Measurements from ENCODE around the gene WDR20.

Gene WDR20

DNA sequence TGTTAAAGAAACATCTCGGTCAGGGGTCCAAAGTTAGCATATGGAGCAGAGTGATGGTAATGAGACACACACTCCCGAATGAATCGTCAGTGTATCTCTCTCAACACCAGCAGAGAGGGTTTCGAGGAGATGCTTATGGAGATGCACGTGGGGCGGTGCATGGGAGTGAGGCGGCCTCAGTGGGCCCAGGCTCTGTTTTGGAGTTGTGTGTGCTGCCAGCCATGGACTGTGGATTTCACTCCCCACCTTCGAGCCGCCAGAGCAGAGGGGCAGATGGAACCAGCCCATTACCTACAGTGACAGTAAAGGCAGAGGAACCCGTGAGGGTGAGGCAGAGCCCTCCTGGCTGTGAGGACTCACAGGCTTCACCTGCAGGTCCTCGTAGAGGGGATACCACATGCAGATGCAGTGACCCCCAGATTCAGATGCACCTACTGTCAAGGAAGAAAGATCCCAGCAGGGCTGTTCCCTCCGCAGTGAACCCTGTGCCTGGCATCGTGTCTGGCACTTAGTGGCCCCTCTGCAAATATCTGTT, 68.2 kb downstream of the WDR20 start:
- H2AFZ ChIP-seq (ENCODE audit: low read depth, low read length, severe bottlenecking) = no peak overlapping the region
- no peaks in the 10 kb centered on the region for H3K9me2 ChIP-seq (replicated peaks; ENCODE audit: insufficient read depth, low read length)
- H3K9me3 ChIP-seq (ENCODE audit: insufficient read depth, low read length) = no peaks in the 10 kb centered on the region
- no peak overlapping the region for H3K4me2 ChIP-seq (ENCODE audit: low read depth, low read length, poor library complexity, severe bottlenecking)
- no peaks in the 10 kb centered on the region for H3K27me3 ChIP-seq (ENCODE audit: low read length)
- no peaks in the 10 kb centered on the region for H3F3A ChIP-seq (ENCODE audit: insufficient read depth)
- H3K4me3 ChIP-seq (ENCODE audit: insufficient read depth, low read length, poor library complexity, severe bottlenecking) = no peak overlapping the region
- H4K20me1 ChIP-seq (ENCODE audit: low read depth, low read length) = no peaks in the 10 kb centered on the region
- H3K36me3 ChIP-seq (ENCODE audit: low read length) = no peaks in the 10 kb centered on the region
- peaks cover 7% of the 10 kb centered on the region; the same call in 1 of the 2 replicates for H3K79me2 ChIP-seq (ENCODE audit: insufficient read depth, low read length)
- H3K27ac ChIP-seq (ENCODE audit: low read depth, low read length) = no peak overlapping the region
- TF ChIP-seq, protein P1, sequence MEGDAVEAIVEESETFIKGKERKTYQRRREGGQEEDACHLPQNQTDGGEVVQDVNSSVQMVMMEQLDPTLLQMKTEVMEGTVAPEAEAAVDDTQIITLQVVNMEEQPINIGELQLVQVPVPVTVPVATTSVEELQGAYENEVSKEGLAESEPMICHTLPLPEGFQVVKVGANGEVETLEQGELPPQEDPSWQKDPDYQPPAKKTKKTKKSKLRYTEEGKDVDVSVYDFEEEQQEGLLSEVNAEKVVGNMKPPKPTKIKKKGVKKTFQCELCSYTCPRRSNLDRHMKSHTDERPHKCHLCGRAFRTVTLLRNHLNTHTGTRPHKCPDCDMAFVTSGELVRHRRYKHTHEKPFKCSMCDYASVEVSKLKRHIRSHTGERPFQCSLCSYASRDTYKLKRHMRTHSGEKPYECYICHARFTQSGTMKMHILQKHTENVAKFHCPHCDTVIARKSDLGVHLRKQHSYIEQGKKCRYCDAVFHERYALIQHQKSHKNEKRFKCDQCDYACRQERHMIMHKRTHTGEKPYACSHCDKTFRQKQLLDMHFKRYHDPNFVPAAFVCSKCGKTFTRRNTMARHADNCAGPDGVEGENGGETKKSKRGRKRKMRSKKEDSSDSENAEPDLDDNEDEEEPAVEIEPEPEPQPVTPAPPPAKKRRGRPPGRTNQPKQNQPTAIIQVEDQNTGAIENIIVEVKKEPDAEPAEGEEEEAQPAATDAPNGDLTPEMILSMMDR (IDR thresholded peaks at IDR 0.05; ENCODE audit: insufficient read depth, low read length, poor library complexity, severe bottlenecking) = no peak
- TF ChIP-seq EZH2phosphoT487 (conservative IDR thresholded peaks at IDR 0.05; ENCODE audit: low read length) = no peak
- H3K9ac ChIP-seq (ENCODE audit: low read length) = no peak overlapping the region

GRCh38 chr14:102208741-102209140, 69.0 kb downstream of the WDR20 start:
- H3K9ac ChIP-seq (ENCODE audit: low read length) = no peak overlapping the region
- no peaks in the 10 kb centered on the region for H3K36me3 ChIP-seq (ENCODE audit: low read length)
- TF ChIP-seq, protein P1 (IDR thresholded peaks at IDR 0.05; ENCODE audit: insufficient read depth, low read length, poor library complexity, severe bottlenecking) = no peak
- no peak for TF ChIP-seq EZH2phosphoT487 (conservative IDR thresholded peaks at IDR 0.05; ENCODE audit: low read length)

GRCh38 chr14:102209224-102209966, 69.7 kb downstream of the WDR20 start:
- H3K36me3 ChIP-seq (ENCODE audit: low read length) = no peaks in the 10 kb centered on the region
- H3K9me2 ChIP-seq (replicated peaks; ENCODE audit: insufficient read depth, low read length) = no peaks in the 10 kb centered on the region
- H3K9ac ChIP-seq (ENCODE audit: low read length) = no peak overlapping the region
- H3K4me2 ChIP-seq (ENCODE audit: low read depth, low read length, poor library complexity, severe bottlenecking) = no peak overlapping the region
- no peaks in the 10 kb centered on the region for H3F3A ChIP-seq (ENCODE audit: insufficient read depth)
- H3K79me2 ChIP-seq (ENCODE audit: insufficient read depth, low read length) = peaks cover 4% of the 10 kb centered on the region; the same call in 1 of the 2 replicates
- no peaks in the 10 kb centered on the region for H4K20me1 ChIP-seq (ENCODE audit: low read depth, low read length)
- no peak overlapping the region for H3K4me3 ChIP-seq (ENCODE audit: insufficient read depth, low read length, poor library complexity, severe bottlenecking)
- no peaks in the 10 kb centered on the region for H3K27me3 ChIP-seq (ENCODE audit: low read length)
- TF ChIP-seq, protein P1 (IDR thresholded peaks at IDR 0.05; ENCODE audit: insufficient read depth, low read length, poor library complexity, severe bottlenecking) = no peak
- no peak for TF ChIP-seq EZH2phosphoT487 (conservative IDR thresholded peaks at IDR 0.05; ENCODE audit: low read length)
- H3K27ac ChIP-seq (ENCODE audit: low read depth, low read length) = no peak overlapping the region
- no peak overlapping the region for H2AFZ ChIP-seq (ENCODE audit: low read depth, low read length, severe bottlenecking)
- no peaks in the 10 kb centered on the region for H3K9me3 ChIP-seq (ENCODE audit: insufficient read depth, low read length)

More at GRCh38 chr14:102208741-102209140, 69.0 kb downstream of the WDR20 start:
- Histone ChIP-seq H2AFZ (ENCODE audit: low read depth, low read length, severe bottlenecking) (no peak overlapping the region), H3K27me3 (ENCODE audit: low read length) (no peaks in the 10 kb centered on the region), H3K79me2 (ENCODE audit: insufficient read depth, low read length) (peaks cover 7% of the 10 kb centered on the region; the same call in 1 of the 2 replicates), H3K9me3 (ENCODE audit: insufficient read depth, low read length) (no peaks in the 10 kb centered on the region), H3K4me3 (ENCODE audit: insufficient read depth, low read length, poor library complexity, severe bottlenecking) (no peak overlapping the region), H3K9me2 (replicated peaks; ENCODE audit: insufficient read depth, low read length) (no peaks in the 10 kb centered on the region), H3K27ac (ENCODE audit: low read depth, low read length) (no peak overlapping the region), H4K20me1 (ENCODE audit: low read depth, low read length) (no peaks in the 10 kb centered on the region), H3F3A (ENCODE audit: insufficient read depth) (no peaks in the 10 kb centered on the region), H3K4me2 (ENCODE audit: low read depth, low read length, poor library complexity, severe bottlenecking) (no peak overlapping the region)
